HL-60 (cell line): ENCODE results near the gene LOC128125822.

Experiments used
- DNase-seq, 2 experiments: peaks; one replicate each; pipeline ENCODE4 v3.0.0-alpha.2; 2010 to 2020; ENCODE audit warnings: low read depth in 1 of 2, low spot score in 1 of 2
- H3K27ac ChIP-seq: fragments of 250-450 bp; sonication (Bioruptor Pico); replicated peaks from 2 replicates; pipeline ENCODE4 v1.5.1; 2020; ENCODE audit warnings: mild to moderate bottlenecking, moderate library complexity
- H3K27me3 ChIP-seq: fragments of 250-450 bp; sonication (Bioruptor Pico); 2 replicates; pipeline ENCODE4 v1.5.1; 2021; ENCODE audit warnings: mild to moderate bottlenecking, moderate library complexity; ENCODE audit not compliant: insufficient read depth, poor library complexity, severe bottlenecking
- H3K4me3 ChIP-seq: replicated peaks from 2 replicates; pipeline ENCODE4 v1.5.1; 2011; ENCODE audit warnings: mild to moderate bottlenecking, control low read depth, low read length; ENCODE audit not compliant: insufficient read depth
- GABPA ChIP-seq: IDR thresholded peaks from 2 replicates; pipeline ENCODE4 v1.6.1; 2012; ENCODE audit warnings: low read depth
- POLR2AphosphoS5 ChIP-seq: IDR thresholded peaks from 2 replicates; pipeline ENCODE4 v1.6.1; 2012; ENCODE audit warnings: low read depth
- REST ChIP-seq: IDR thresholded peaks from 2 replicates; pipeline ENCODE4 v1.6.1; 2012; ENCODE audit warnings: low read depth; ENCODE audit not compliant: insufficient replicate concordance
- SPI1 ChIP-seq: IDR thresholded peaks from 2 replicates; pipeline ENCODE4 v1.6.1; 2012; ENCODE audit warnings: low read depth, mild to moderate bottlenecking, borderline replicate concordance
- TF ChIP-seq, protein P1 (sequence below): IDR thresholded peaks from one replicate; pipeline ENCODE4 v1.5.1; 2011; ENCODE audit warnings: low read length, control low read depth, inconsistent platforms; ENCODE audit not compliant: insufficient read depth

The LOC128125822 gene

GRCh38 chr6:63543001-63543400, 29.3 kb upstream of the LOC128125822 start:
- no peak for DNase-seq
- H3K4me3 ChIP-seq: no peak overlapping the region
- H3K27ac ChIP-seq: no peak overlapping the region
- H3K27me3 ChIP-seq: peaks cover 4% of the 10 kb centered on the region
- TF ChIP-seq REST (no peak), SPI1 (no peak), POLR2AphosphoS5 (no peak), GABPA (no peak)
- TF ChIP-seq, protein P1, sequence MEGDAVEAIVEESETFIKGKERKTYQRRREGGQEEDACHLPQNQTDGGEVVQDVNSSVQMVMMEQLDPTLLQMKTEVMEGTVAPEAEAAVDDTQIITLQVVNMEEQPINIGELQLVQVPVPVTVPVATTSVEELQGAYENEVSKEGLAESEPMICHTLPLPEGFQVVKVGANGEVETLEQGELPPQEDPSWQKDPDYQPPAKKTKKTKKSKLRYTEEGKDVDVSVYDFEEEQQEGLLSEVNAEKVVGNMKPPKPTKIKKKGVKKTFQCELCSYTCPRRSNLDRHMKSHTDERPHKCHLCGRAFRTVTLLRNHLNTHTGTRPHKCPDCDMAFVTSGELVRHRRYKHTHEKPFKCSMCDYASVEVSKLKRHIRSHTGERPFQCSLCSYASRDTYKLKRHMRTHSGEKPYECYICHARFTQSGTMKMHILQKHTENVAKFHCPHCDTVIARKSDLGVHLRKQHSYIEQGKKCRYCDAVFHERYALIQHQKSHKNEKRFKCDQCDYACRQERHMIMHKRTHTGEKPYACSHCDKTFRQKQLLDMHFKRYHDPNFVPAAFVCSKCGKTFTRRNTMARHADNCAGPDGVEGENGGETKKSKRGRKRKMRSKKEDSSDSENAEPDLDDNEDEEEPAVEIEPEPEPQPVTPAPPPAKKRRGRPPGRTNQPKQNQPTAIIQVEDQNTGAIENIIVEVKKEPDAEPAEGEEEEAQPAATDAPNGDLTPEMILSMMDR: no peak

DNA sequence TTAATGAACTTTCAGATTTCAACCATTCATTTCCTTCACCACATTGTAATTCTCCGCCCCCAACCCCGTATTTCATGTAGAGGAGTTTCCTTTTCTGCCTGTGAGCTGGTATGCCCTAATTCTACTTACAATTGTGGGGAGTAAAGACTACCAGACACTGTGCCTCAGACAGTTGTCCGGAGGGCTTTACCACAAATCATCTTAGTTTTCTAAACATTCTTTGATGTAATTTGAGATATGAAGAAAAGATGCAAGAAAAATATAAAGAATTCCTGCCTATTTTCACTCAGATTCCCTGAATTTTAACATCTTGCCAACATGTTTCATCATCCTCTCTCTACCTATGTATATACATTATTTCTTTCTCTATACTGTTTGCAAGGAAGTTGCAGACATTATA, 28.3 kb upstream of the LOC128125822 start:
- Histone ChIP-seq H3K4me3 (no peak overlapping the region), H3K27me3 (peaks cover 4% of the 10 kb centered on the region), H3K27ac (no peak overlapping the region)
- DNase-seq: no peak
- TF ChIP-seq SPI1 (no peak), POLR2AphosphoS5 (no peak), REST (no peak), GABPA (no peak)
- TF ChIP-seq, protein P1: no peak

- Histone ChIP-seq H3K27ac (no peak overlapping the region), H3K27me3 (peaks cover 4% of the 10 kb centered on the region), H3K4me3 (no peak overlapping the region)
- no peak for DNase-seq
- TF ChIP-seq SPI1: no peak
- TF ChIP-seq REST: no peak
- TF ChIP-seq POLR2AphosphoS5: no peak
- TF ChIP-seq, protein P1: no peak
- no peak for TF ChIP-seq GABPA
Observed at GRCh38 chr6:63546236-63546635, 26.0 kb upstream of the LOC128125822 start.
